GM18507 (cell line): ENCODE results near the gene CCDC12.

ENCODE experiments used
- DNase-seq: peaks from one replicate; pipeline ENCODE4 v3.0.0; 2011; ENCODE audit warnings: low read depth; ENCODE audit not compliant: insufficient read length; ENCODE audit errors: extremely low spot score
- FAIRE-seq: peaks from 2 replicates; lab custom pipeline; 2011; peaks lifted over from hg19 to GRCh38; lab: Jason Lieb, UNC

The CCDC12 gene

GRCh38 chr3:46884929-46885328 is 91.6 kb downstream of the CCDC12 start:
- no peak for FAIRE-seq
- no peak for DNase-seq

GRCh38 chr3:46884427-46884826 is 92.1 kb downstream of the CCDC12 start:
- FAIRE-seq (no peak), DNase-seq (no peak)

- FAIRE-seq, result no peak
- DNase-seq, result no peak
Observed at GRCh38 chr3:46883830-46884185, 92.7 kb downstream of the CCDC12 start.

GRCh38 chr3:46883054-46883829 is 93.3 kb downstream of the CCDC12 start:
- FAIRE-seq (no peak), DNase-seq (no peak)

GRCh38 chr3:46882377-46883053 is 94.0 kb downstream of the CCDC12 start:
- FAIRE-seq, result no peak
- no peak for DNase-seq

GRCh38 chr3:46881596-46882376 is 94.8 kb downstream of the CCDC12 start:
- no peak for FAIRE-seq
- no peak for DNase-seq

GRCh38 chr3:46880884-46881595 is 95.5 kb downstream of the CCDC12 start:
- no peak for FAIRE-seq

GRCh38 chr3:46878781-46879436 is 97.6 kb downstream of the CCDC12 start:
- DNase-seq, result no peak
- peak; percentile 92 for FAIRE-seq

More at GRCh38 chr3:46880884-46881595, 95.5 kb downstream of the CCDC12 start:
- DNase-seq, result no peak

GRCh38 chr3:46877406-46878125 is 99.0 kb downstream of the CCDC12 start, which contains the start of gene PTH1R:
TSS of gene PTH1R (plus strand) at chr3:46877721. CDS start at chr3:46883560, 5,839 bp downstream.
- DNase-seq (no peak), FAIRE-seq (no peak)

GRCh38 chr3:46876313-46877300 is 99.9 kb downstream of the CCDC12 start:
- FAIRE-seq, result no peak
- no peak for DNase-seq

GRCh38 chr3:46875560-46875959 is 101.0 kb downstream of the CCDC12 start:
- DNase-seq, result no peak
- no peak for FAIRE-seq

- DNase-seq, result no peak
- no peak for FAIRE-seq
Observed at GRCh38 chr3:46874430-46874829, 102.1 kb downstream of the CCDC12 start.

- FAIRE-seq, result no peak
- no peak for DNase-seq
Observed at GRCh38 chr3:46873521-46873920, 103.0 kb downstream of the CCDC12 start.
